Tibial nerve (tissue), 3 donors: ENCODE results near the gene ZSCAN30.
"Not testable (repeated sequence)": the region's sequence is repeated elsewhere in the genome, so short reads cannot be mapped to it uniquely, and the experiment has no call there.

Source experiments
- POLR2A ChIP-seq, 2 donors: fragments of 450-650 bp; IDR thresholded peaks; one replicate each; pipeline ENCODE4 v1.6.1; 2017; ENCODE audit warnings: antibody characterized with exemption in 2 of 2, mild to moderate bottlenecking in 2 of 2, moderate library complexity in 2 of 2
- TF ChIP-seq, protein P1 (sequence below), 5 experiments: fragments of 200-600 bp in 3 of 5; fragments of 450-650 bp in 2 of 5; sonication (generic) in 3 of 5; IDR thresholded peaks; one replicate each; pipeline ENCODE4 v1.5.1; 2016 to 2019; ENCODE audit warnings: antibody characterized with exemption in 5 of 5, mild to moderate bottlenecking in 3 of 5, moderate library complexity in 2 of 5

DNA sequence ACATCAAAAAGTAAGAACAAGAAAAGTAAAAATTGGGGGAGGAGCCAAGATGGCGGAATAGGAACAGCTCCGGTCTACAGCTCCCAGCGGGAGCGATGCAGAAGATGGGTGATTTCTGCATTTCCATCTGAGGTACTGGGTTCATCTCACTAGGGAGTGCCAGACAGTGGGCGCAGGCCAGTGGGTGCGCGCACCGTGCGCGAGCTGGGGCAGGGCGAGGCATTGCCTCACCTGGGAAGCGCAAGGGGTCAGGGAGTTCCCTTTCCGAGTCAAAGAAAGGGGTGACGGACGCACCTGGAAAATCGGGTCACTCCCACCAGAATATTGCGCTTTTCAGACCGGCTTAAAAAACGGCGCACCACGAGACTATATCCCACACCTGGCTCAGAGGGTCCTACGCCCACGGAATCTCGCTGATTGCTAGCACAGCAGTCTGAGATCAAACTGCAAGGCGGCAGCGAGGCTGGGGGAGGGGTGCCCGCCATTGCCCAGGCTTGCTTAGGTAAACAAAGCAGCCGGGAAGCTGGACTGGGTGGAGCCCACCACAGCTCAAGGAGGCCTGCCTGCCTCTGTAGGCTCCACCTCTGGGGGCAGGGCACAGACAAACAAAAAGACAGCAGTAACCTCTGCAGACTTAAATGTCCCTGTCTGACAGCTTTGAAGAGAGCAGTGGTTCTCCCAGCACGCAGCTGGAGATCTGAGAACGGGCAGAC is 84.1 kb downstream of the ZSCAN30 start:
- TF ChIP-seq, protein P1, sequence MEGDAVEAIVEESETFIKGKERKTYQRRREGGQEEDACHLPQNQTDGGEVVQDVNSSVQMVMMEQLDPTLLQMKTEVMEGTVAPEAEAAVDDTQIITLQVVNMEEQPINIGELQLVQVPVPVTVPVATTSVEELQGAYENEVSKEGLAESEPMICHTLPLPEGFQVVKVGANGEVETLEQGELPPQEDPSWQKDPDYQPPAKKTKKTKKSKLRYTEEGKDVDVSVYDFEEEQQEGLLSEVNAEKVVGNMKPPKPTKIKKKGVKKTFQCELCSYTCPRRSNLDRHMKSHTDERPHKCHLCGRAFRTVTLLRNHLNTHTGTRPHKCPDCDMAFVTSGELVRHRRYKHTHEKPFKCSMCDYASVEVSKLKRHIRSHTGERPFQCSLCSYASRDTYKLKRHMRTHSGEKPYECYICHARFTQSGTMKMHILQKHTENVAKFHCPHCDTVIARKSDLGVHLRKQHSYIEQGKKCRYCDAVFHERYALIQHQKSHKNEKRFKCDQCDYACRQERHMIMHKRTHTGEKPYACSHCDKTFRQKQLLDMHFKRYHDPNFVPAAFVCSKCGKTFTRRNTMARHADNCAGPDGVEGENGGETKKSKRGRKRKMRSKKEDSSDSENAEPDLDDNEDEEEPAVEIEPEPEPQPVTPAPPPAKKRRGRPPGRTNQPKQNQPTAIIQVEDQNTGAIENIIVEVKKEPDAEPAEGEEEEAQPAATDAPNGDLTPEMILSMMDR (IDR thresholded peaks at IDR 0.05) = not testable (repeated sequence)
- not testable (repeated sequence) for TF ChIP-seq POLR2A (IDR thresholded peaks at IDR 0.05)
